Calu3 (cell line): ENCODE data around the gene ARHGEF28. TPM values are rescaled to one million over a fixed set of nuclear protein-coding genes. Genes with fewer than 3 reads are reported as not detected.
A peak's percentile ranks its signal among the peaks of the same experiment; 100 is the strongest.

ENCODE experiments used
- BruUV-seq: library from RNA; stranded (reverse); fragments of 400-500 nt; replicated peaks from 2 replicates; lab custom pipeline; 2021; lab: Mats Ljungman, UMichigan
- CTCF ChIA-PET: fragments of 300-600 bp; sonication (Branson Sonifier 250); formaldehyde crosslinking; loops from one replicate; lab custom pipeline; 2022; ENCODE audit warnings: antibody characterized with exemption; lab: Charles Lee
- DNase-seq: peaks from one replicate; pipeline ENCODE4 v3.0.0; 2022
- H3K27ac Mint-ChIP-seq: one replicate; pipeline ENCODE4 v1.8.0; 2022; ENCODE audit warnings: mixed read lengths; ENCODE audit not compliant: unreplicated experiment
- H3K27me3 Mint-ChIP-seq: one replicate; pipeline ENCODE4 v1.8.0; 2022; ENCODE audit warnings: mixed read lengths; ENCODE audit not compliant: unreplicated experiment
- H3K36me3 Mint-ChIP-seq: one replicate; pipeline ENCODE4 v1.8.0; 2022; ENCODE audit warnings: mild to moderate bottlenecking, moderate library complexity, mixed read lengths; ENCODE audit not compliant: insufficient read depth, unreplicated experiment
- H3K4me1 Mint-ChIP-seq: one replicate; pipeline ENCODE4 v1.8.0; 2022; ENCODE audit warnings: mild to moderate bottlenecking, low read depth, mixed read lengths; ENCODE audit not compliant: unreplicated experiment
- H3K4me3 Mint-ChIP-seq: one replicate; pipeline ENCODE4 v1.8.0; 2022; ENCODE audit warnings: mild to moderate bottlenecking, low read depth, moderate library complexity, mixed read lengths; ENCODE audit not compliant: unreplicated experiment
- H3K9me3 Mint-ChIP-seq: one replicate; pipeline ENCODE4 v1.8.0; 2022; ENCODE audit warnings: low read depth, mixed read lengths; ENCODE audit not compliant: unreplicated experiment
- intact Hi-C: fragments of 100-400 bp; cut with micrococcal nuclease; formaldehyde crosslinking; loops from one replicate; pipeline ENCODE4 v1.10.0; 2022; ENCODE audit not compliant: unreplicated experiment
- total RNA-seq: library from RNA; stranded (reverse); gene quantifications from 2 replicates; pipeline ENCODE4 v1.2.3, GENCODE V29; 2022
- TF ChIP-seq, protein P1 (sequence below): fragments of 200-600 bp; IDR thresholded peaks from one replicate; pipeline ENCODE4 v1.8.0; 2022; ENCODE audit warnings: antibody characterized with exemption; ENCODE audit not compliant: unreplicated experiment

ARHGEF28 gene
- total RNA-seq, 1 experiment from 2014 or later, result 92.0 TPM

DNA sequence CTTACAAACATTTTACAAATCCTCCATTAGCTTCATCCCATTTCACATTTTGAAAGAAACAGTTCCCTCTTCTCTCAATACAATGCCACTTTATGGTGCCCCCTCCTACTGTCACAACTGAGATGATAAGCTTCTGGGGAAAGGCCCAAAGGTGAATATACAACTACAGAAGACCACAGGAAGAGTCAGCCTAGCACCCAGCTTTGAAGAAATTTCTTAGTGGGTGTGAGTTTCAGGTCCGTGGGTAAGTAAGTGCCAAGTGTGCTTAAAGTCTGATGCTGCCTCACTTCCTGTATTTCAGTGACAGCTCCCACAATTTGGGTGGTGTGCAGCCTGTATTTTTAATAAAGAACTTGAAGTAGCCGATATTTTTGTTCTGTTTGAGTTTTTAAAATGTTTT, 68.1 kb downstream of the ARHGEF28 start:
- CTCF ChIA-PET, result interaction anchor here (0.6 to 3.4 kb wide), 9 partner anchors 9 to 102 kb away, joined by 3 to 15 read pairs (median 4); partner anchors contain the start of gene ARHGEF28
- Mint-ChIP-seq H3K9me3 (no peaks in the 10 kb centered on the region), H3K27me3 (no peaks in the 10 kb centered on the region), H3K4me1 (peaks cover 64% of the 10 kb centered on the region), H3K36me3 (peaks cover 5% of the 10 kb centered on the region), H3K27ac (no peak overlapping the region), H3K4me3 (no peak overlapping the region)
- TF ChIP-seq, protein P1, sequence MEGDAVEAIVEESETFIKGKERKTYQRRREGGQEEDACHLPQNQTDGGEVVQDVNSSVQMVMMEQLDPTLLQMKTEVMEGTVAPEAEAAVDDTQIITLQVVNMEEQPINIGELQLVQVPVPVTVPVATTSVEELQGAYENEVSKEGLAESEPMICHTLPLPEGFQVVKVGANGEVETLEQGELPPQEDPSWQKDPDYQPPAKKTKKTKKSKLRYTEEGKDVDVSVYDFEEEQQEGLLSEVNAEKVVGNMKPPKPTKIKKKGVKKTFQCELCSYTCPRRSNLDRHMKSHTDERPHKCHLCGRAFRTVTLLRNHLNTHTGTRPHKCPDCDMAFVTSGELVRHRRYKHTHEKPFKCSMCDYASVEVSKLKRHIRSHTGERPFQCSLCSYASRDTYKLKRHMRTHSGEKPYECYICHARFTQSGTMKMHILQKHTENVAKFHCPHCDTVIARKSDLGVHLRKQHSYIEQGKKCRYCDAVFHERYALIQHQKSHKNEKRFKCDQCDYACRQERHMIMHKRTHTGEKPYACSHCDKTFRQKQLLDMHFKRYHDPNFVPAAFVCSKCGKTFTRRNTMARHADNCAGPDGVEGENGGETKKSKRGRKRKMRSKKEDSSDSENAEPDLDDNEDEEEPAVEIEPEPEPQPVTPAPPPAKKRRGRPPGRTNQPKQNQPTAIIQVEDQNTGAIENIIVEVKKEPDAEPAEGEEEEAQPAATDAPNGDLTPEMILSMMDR, result no peak
- no TSS peak for BruUV-seq
- intact Hi-C loops, result no loop called here
- DNase-seq, result no peak

DNA sequence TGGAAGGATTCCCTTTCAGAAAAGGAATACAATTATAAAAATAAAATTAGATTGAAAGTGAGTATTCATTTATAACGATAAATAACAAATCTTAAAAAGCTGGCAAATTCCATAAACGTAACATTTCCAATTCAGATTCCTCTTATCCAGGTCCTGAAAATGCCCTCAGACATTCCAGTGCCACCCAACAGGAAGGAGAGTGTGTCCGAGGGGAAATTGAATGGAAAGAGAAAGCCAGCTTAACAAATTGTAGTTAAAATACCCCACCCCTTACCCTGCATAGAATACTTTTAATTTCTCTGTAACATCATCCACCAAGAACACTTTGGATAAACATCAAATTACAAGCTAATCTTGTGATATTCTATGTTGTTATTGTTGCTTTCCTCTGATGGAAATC, 72.0 kb downstream of the ARHGEF28 start:
- CTCF ChIA-PET, result interaction anchor here (0.7 kb wide), 1 partner anchor 55 kb away, joined by 3 read pairs; no protein-coding TSS in a partner anchor
- TF ChIP-seq, protein P1, result no peak
- no peak overlapping the region for H3K4me3 Mint-ChIP-seq
- intact Hi-C loops, result no loop called here
- H3K9me3 Mint-ChIP-seq, result no peaks in the 10 kb centered on the region
- no peak for DNase-seq
- H3K27ac Mint-ChIP-seq, result no peak overlapping the region
- peaks cover 5% of the 10 kb centered on the region for H3K36me3 Mint-ChIP-seq
- H3K4me1 Mint-ChIP-seq, result peaks cover 81% of the 10 kb centered on the region
- H3K27me3 Mint-ChIP-seq, result no peaks in the 10 kb centered on the region
- no TSS peak for BruUV-seq

DNA sequence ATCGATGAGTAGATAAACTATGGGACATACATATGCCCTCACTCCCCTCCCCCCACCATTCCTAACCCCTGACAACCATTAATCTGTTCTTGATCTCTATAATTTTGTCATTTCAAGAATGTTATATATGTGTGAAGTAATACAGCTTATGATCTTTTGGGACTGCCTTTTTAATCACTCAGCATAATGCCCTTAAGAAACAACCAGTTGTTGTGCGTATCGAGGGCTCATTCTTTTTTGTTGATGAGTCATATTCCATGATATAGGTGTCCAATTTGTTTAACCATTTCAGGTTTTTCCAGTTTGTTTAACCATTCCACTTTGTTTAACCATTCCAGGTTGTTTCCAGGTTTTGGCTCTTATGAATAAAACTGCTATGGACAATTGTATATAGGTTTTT, 75.6 kb downstream of the ARHGEF28 start:
- peaks cover 5% of the 10 kb centered on the region for H3K36me3 Mint-ChIP-seq
- no TSS peak for BruUV-seq
- TF ChIP-seq, protein P1, result no peak
- peak overlapping the region; percentile 15 for H3K27ac Mint-ChIP-seq
- no peak for DNase-seq
- CTCF ChIA-PET, result interaction anchor here (0.9 kb wide), 1 partner anchor 59 kb away, joined by 3 read pairs; no protein-coding TSS in a partner anchor
- no peaks in the 10 kb centered on the region for H3K27me3 Mint-ChIP-seq
- H3K9me3 Mint-ChIP-seq, result no peaks in the 10 kb centered on the region
- no peak overlapping the region for H3K4me3 Mint-ChIP-seq
- intact Hi-C loops, result no loop called here
- H3K4me1 Mint-ChIP-seq, result peaks cover 49% of the 10 kb centered on the region

DNA sequence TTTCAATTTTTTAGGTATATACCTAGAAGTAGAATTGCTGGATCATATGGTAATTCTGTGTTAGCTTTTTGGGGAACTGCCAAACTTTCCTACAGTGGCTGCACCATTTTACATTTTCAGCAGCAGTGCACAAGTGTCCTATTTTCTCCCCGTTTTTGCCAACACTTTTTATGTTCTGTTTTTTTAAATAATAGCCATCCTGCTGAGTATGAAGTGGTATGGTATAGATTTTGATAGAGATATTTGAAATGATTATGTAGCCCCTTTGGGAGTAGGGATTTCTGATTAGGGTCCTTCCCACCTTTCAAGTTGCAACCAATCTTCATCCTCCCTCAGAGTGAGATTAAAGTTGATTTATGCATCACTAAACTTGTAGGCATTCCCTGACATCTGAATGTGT, 76.5 kb downstream of the ARHGEF28 start:
- Mint-ChIP-seq H3K4me1 (peaks cover 54% of the 10 kb centered on the region), H3K4me3 (no peak overlapping the region), H3K27ac (no peak overlapping the region), H3K36me3 (peaks cover 5% of the 10 kb centered on the region), H3K27me3 (no peaks in the 10 kb centered on the region), H3K9me3 (no peaks in the 10 kb centered on the region)
- intact Hi-C loops, result no loop called here
- CTCF ChIA-PET, result interaction anchor here (1.2 kb wide), 1 partner anchor 9 kb away, joined by 3 read pairs; no protein-coding TSS in a partner anchor
- no TSS peak for BruUV-seq
- TF ChIP-seq, protein P1, result no peak
- no peak for DNase-seq
